GM10266 (cell line): ENCODE measurements around the gene DSE.

ENCODE experiments used
- DNase-seq: peaks from one replicate; pipeline ENCODE4 v3.0.0; 2012; ENCODE audit errors: extremely low spot score
- TF ChIP-seq, protein P1 (sequence below): IDR thresholded peaks from 2 replicates; pipeline ENCODE4 v1.5.1; 2012; ENCODE audit warnings: mild to moderate bottlenecking, low read depth; ENCODE audit not compliant: control insufficient read depth, insufficient read depth; ENCODE audit errors: missing control alignments

The DSE gene

GRCh38 chr6:116411284-116411623 is 40.5 kb downstream of the DSE start:
- DNase-seq: no peak
- TF ChIP-seq, protein P1, sequence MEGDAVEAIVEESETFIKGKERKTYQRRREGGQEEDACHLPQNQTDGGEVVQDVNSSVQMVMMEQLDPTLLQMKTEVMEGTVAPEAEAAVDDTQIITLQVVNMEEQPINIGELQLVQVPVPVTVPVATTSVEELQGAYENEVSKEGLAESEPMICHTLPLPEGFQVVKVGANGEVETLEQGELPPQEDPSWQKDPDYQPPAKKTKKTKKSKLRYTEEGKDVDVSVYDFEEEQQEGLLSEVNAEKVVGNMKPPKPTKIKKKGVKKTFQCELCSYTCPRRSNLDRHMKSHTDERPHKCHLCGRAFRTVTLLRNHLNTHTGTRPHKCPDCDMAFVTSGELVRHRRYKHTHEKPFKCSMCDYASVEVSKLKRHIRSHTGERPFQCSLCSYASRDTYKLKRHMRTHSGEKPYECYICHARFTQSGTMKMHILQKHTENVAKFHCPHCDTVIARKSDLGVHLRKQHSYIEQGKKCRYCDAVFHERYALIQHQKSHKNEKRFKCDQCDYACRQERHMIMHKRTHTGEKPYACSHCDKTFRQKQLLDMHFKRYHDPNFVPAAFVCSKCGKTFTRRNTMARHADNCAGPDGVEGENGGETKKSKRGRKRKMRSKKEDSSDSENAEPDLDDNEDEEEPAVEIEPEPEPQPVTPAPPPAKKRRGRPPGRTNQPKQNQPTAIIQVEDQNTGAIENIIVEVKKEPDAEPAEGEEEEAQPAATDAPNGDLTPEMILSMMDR: no peak

- DNase-seq: no peak
- TF ChIP-seq, protein P1: no peak
Measured at GRCh38 chr6:116412270-116412669, 41.5 kb downstream of the DSE start.

GRCh38 chr6:116413357-116413756 is 42.6 kb downstream of the DSE start:
- DNase-seq: no peak
- TF ChIP-seq, protein P1: no peak

GRCh38 chr6:116417661-116418060 is 46.9 kb downstream of the DSE start:
- TF ChIP-seq, protein P1: no peak
- DNase-seq: no peak

DNA sequence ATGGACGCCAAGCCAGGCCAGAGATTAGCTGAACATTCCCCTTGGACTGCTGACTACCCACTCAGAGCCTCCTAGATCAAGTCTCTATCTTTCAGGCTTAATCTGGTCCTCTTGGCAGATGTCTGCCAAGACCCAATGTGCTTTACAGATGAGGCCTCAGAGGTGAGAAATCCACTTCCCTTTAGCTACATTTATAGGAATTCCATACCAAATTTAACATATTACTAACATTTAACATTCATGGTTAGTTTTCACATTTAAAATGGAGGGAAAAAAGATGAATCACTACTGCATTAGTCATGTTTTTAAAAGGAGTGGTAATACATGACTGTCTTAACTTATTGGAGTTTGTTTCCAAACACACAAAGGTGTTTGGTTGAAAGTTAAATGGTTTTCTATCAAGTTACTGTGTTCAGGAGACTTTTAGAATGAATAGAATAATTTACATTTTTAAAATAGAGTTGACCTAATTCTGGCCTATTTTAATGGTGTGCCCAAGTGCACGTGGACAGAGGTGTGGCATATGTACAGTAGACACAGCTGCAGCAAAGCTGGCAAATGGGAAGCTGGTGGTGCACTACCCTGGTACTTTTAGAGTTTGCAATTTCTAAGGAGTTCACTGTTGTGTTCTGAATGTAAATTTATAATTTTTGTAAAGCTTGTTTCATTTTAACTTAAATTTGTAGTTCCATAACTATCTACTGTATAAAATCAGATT is 48.5 kb downstream of the DSE start:
- no peak for DNase-seq
- TF ChIP-seq, protein P1: no peak

DNA sequence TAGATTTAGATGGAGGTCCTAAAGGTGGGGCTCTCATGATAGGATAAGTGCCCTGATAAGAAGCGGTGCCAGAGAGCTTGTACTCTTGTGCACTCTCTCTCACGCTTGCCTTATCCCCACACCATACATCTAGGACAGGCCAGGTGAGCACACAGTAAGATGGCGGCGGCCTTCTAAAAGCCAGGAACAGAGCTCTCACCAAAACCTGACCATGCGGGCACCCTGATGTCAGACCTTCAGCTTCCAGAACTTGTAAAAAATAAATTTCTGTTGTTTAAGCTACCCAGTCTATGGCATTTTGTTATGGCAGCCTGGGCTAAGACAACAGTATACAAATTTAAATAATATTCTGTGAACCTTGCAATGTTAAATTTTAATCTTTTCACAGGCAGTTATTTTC is 49.6 kb downstream of the DSE start:
- TF ChIP-seq, protein P1: no peak
- no peak for DNase-seq

DNA sequence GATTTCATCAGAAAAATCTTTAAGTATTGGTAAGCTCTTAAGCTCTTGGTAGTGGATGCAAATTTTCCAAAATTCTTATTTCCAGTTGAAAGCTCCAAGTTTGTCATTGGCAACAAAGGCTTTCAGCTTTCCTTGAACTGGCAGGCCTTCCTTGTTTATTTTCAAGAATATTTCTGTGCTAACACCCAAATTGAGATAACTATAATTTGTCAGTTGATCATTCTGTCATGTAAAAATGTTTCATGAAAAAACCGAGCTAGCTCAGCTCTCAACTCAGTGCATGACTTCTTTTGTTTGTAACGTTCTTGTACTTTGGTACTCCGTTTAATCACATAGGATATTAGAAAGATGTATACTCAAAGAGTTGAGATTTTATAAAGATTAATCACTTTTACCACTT is 51.5 kb downstream of the DSE start:
- no peak for DNase-seq
- TF ChIP-seq, protein P1: no peak
